Peyer's patch (tissue), 4 donors: ENCODE measurements around the gene PTH2. TPM values are rescaled to one million over a fixed set of nuclear protein-coding genes. Genes with fewer than 3 reads are reported as not detected.
A peak's percentile ranks its signal among the peaks of the same experiment; 100 is the strongest.
"Not testable (repeated sequence)": the region's sequence is repeated elsewhere in the genome, so short reads cannot be mapped to it uniquely, and the experiment has no call there.

Experiments used
- DNase-seq, 3 donors: peaks; one replicate each; pipeline ENCODE4 v3.0.0-alpha.2; 2017 to 2019
- H3K27ac ChIP-seq, 4 donors: fragments of 200-600 bp; sonication (generic); one replicate each; pipeline ENCODE4 v1.5.1; 2016 to 2019
- H3K27me3 ChIP-seq, 2 donors: fragments of 200-600 bp; sonication (generic); one replicate each; pipeline ENCODE4 v1.5.1; 2019
- H3K36me3 ChIP-seq, 3 donors: fragments of 200-600 bp; sonication (generic); one replicate each; pipeline ENCODE4 v1.5.1; 2016 to 2019
- H3K4me1 ChIP-seq, 4 donors: fragments of 200-600 bp; sonication (generic); one replicate each; pipeline ENCODE4 v1.5.1; 2016 to 2019
- H3K4me3 ChIP-seq, 4 donors: fragments of 200-600 bp; sonication (generic); 1 replicate in 3 of 4; 2 replicates in 1 of 4; pipeline ENCODE4 v1.5.1; 2016 to 2019; ENCODE audit warnings: mild to moderate bottlenecking in 1 of 4
- H3K9me3 ChIP-seq, 4 donors: fragments of 200-600 bp; sonication (generic); one replicate each; pipeline ENCODE4 v1.5.1; 2016 to 2019; ENCODE audit warnings: mild to moderate bottlenecking in 1 of 4
- POLR2A ChIP-seq, 2 donors: fragments of 450-650 bp; IDR thresholded peaks; one replicate each; pipeline ENCODE4 v1.5.1; 2017; ENCODE audit warnings: antibody characterized with exemption in 2 of 2, mild to moderate bottlenecking in 2 of 2, moderate library complexity in 2 of 2
- total RNA-seq, 4 donors: library from RNA; depleted of rRNA; stranded (reverse); fragments of >200 nt; gene quantifications; one replicate each; pipeline ENCODE4 v1.1.0, GENCODE V29; 2016
- TF ChIP-seq, protein P1 (sequence below), 6 experiments: fragments of 450-650 bp in 4 of 6; fragments of 200-600 bp in 2 of 6; sonication (generic) in 1 of 6; IDR thresholded peaks; one replicate each; pipeline ENCODE4 v1.5.1; 2017 to 2019; ENCODE audit warnings: antibody characterized with exemption in 6 of 6, mild to moderate bottlenecking in 3 of 6, moderate library complexity in 1 of 6

Gene PTH2
- total RNA-seq, 4 donors from 2014 or later, result not detected

GRCh38 chr19:49468199-49468598 lies 45.0 kb upstream of the PTH2 start:
- Histone ChIP-seq H3K9me3 (no peaks in the 10 kb centered on the region), H3K36me3 (peaks cover 0 to 46% (median 0%) of the 10 kb centered on the region in 3 donors), H3K4me1 (peaks cover 0 to 29% (median 22%) of the 10 kb centered on the region in 4 donors), H3K27me3 (no peaks in the 10 kb centered on the region), H3K27ac (peak overlapping the region; percentile 62 to 84 (median 66)), H3K4me3 (no peak overlapping the region)
- TF ChIP-seq POLR2A (IDR thresholded peaks at IDR 0.05), result no peak
- TF ChIP-seq, protein P1, sequence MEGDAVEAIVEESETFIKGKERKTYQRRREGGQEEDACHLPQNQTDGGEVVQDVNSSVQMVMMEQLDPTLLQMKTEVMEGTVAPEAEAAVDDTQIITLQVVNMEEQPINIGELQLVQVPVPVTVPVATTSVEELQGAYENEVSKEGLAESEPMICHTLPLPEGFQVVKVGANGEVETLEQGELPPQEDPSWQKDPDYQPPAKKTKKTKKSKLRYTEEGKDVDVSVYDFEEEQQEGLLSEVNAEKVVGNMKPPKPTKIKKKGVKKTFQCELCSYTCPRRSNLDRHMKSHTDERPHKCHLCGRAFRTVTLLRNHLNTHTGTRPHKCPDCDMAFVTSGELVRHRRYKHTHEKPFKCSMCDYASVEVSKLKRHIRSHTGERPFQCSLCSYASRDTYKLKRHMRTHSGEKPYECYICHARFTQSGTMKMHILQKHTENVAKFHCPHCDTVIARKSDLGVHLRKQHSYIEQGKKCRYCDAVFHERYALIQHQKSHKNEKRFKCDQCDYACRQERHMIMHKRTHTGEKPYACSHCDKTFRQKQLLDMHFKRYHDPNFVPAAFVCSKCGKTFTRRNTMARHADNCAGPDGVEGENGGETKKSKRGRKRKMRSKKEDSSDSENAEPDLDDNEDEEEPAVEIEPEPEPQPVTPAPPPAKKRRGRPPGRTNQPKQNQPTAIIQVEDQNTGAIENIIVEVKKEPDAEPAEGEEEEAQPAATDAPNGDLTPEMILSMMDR (IDR thresholded peaks at IDR 0.05), result no peak
- DNase-seq, result no peak

GRCh38 chr19:49465371-49465770 lies 42.1 kb upstream of the PTH2 start:
- H3K27me3 ChIP-seq, result no peaks in the 10 kb centered on the region
- peaks cover 0 to 65% (median 0%) of the 10 kb centered on the region in 3 donors for H3K36me3 ChIP-seq
- TF ChIP-seq POLR2A (IDR thresholded peaks at IDR 0.05), result no peak
- TF ChIP-seq, protein P1 (IDR thresholded peaks at IDR 0.05), result no peak
- H3K4me3 ChIP-seq, result no peak overlapping the region
- H3K9me3 ChIP-seq, result no peaks in the 10 kb centered on the region
- peaks cover 0 to 19% (median 17%) of the 10 kb centered on the region in 4 donors for H3K4me1 ChIP-seq
- no peak overlapping the region for H3K27ac ChIP-seq
- DNase-seq, result no peak

GRCh38 chr19:49463960-49464740 lies 40.9 kb upstream of the PTH2 start:
- TF ChIP-seq, protein P1 (IDR thresholded peaks at IDR 0.05), result no peak
- no peak for TF ChIP-seq POLR2A (IDR thresholded peaks at IDR 0.05)
- H3K27me3 ChIP-seq, result no peaks in the 10 kb centered on the region
- H3K4me3 ChIP-seq, result no peak overlapping the region
- peaks cover 0 to 8% (median 6%) of the 10 kb centered on the region in 4 donors for H3K4me1 ChIP-seq
- H3K9me3 ChIP-seq, result no peaks in the 10 kb centered on the region
- H3K36me3 ChIP-seq, result peaks cover 0 to 77% (median 0%) of the 10 kb centered on the region in 3 donors
- peak in 1 of 3 donors; percentile 46 for DNase-seq
- H3K27ac ChIP-seq, result no peak overlapping the region

GRCh38 chr19:49462492-49462891 lies 39.3 kb upstream of the PTH2 start:
- Histone ChIP-seq H3K36me3 (peaks cover 0 to 76% (median 0%) of the 10 kb centered on the region in 3 donors), H3K4me1 (peaks cover 0 to 9% (median 2%) of the 10 kb centered on the region in 4 donors), H3K9me3 (no peaks in the 10 kb centered on the region), H3K4me3 (no peak overlapping the region), H3K27ac (no peak overlapping the region), H3K27me3 (no peaks in the 10 kb centered on the region)
- DNase-seq, result no peak
- TF ChIP-seq, protein P1 (IDR thresholded peaks at IDR 0.05), result no peak

- Histone ChIP-seq H3K36me3 (peaks cover 0 to 68% (median 0%) of the 10 kb centered on the region in 3 donors), H3K9me3 (no peaks in the 10 kb centered on the region), H3K27ac (no peak overlapping the region), H3K4me1 (peaks cover 0 to 15% (median 2%) of the 10 kb centered on the region in 4 donors), H3K4me3 (no peak overlapping the region), H3K27me3 (no peaks in the 10 kb centered on the region)
- DNase-seq, result peak in 1 of 3 donors; percentile 39
- TF ChIP-seq, protein P1 (IDR thresholded peaks at IDR 0.05), result no peak
Measured at GRCh38 chr19:49461656-49462055, 38.4 kb upstream of the PTH2 start.

- not testable (repeated sequence) for H3K4me3 ChIP-seq, DNase-seq, H3K27ac ChIP-seq, H3K9me3 ChIP-seq, H3K27me3 ChIP-seq
- peaks cover 0 to 16% (median 2%) of the 10 kb centered on the region in 4 donors for H3K4me1 ChIP-seq
- H3K36me3 ChIP-seq, result peaks cover 0 to 63% (median 0%) of the 10 kb centered on the region in 3 donors
Measured at GRCh38 chr19:49461130-49461529, 37.9 kb upstream of the PTH2 start.
